NCI-H460 (cell line): ENCODE measurements around the gene MTCH2. TPM values are rescaled to one million over a fixed set of nuclear protein-coding genes. Genes with fewer than 3 reads are reported as not detected.
"Not testable (repeated sequence)": the region's sequence is repeated elsewhere in the genome, so short reads cannot be mapped to it uniquely, and the experiment has no call there.

Experiments used
- DNase-seq: peaks from one replicate; pipeline ENCODE4 v3.0.0-alpha.2; 2016; ENCODE audit warnings: low read depth; ENCODE audit errors: extremely low read depth
- total RNA-seq: library from RNA; depleted of rRNA; stranded (reverse); fragments of >200 nt; shearing (Covaris generic); gene quantifications from 2 replicates; pipeline ENCODE4 v1.2.3, GENCODE V29; 2014

MTCH2 gene
- total RNA-seq, 1 experiment from 2014 or later, result 72.3 TPM

DNA sequence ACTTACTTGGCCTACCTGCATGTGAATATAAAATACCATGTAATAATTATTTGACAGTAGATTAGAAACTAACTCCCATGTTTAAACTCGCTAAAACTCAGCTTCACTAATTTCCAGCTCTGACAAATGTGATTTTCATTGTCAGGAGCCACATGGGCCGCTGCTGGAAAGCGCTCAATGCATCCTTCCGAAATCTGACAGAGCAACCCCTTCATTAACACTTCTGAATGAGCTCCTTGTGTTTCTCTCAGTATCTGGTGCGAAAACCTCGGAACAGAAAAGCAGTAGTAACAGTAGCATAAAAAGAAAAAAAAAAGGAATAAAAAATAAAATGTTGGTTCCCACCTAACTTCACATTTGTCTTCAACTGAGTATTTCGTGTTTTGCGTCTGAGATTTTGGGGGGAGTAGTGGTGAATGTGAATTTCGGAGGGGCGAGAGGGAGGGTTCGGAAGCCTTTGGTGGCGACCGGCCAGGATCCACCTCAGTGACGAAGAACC lies 710 bp downstream of the MTCH2 start:
- DNase-seq, result no peak

DNA sequence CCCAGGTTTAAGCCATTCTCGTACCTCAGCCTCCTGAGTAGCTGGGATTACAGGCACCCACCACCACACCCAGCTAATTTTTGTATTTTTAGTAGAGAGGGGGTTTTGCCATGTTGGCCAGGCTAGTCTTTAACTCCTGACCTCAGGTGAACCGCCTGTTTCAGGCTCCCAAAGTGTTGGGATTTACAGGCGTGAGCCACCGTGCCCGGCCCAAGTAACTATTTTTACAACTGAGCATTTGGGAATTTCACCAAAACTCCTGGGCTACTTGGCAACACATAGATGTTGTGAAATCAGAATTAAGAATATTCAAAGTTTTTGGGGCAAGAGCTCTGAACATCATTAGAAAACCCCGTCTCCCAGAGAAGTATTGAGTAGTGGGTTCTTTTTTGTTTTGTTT lies 1.9 kb downstream of the MTCH2 start:
- DNase-seq, result not testable (repeated sequence)

DNA sequence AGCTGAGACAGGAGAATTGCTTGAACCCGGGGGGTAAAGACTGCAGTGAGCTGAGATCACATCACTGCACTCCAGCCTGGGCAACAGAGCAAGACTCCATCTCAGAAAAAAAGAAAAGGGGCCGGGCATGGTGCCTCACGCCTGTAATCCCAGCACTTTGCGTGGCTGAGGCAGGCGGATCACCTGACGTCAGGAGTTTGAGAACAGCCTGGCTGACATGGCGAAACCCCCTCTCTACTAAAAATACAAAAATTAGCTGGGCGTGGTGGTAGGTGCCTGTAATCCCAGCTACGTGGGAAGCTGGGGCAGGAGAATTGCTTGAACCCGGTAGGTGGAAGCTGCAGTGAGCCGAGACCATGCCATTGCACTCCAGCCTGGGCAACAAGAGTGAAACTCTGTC lies 6.0 kb downstream of the MTCH2 start:
- not testable (repeated sequence) for DNase-seq

DNA sequence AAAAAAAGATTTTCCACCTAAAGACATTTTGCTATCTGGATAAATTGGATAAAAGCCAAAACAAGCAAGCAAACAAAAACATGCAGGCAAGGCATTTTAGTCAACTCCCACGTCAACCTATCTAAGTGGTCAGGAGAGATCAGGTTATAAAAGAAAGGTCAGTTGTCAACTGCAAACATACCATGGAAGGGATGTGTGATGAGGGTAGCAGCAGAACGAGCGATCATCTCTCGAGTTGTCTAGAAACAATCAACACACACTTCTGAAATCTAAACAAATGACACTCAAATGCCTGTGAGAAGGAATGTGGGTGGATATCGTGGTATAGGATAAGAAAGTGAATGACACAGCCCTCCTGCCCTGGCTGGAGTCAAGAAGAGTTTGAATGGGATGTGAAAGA lies 10.9 kb downstream of the MTCH2 start:
- peak; percentile 3 for DNase-seq

DNA sequence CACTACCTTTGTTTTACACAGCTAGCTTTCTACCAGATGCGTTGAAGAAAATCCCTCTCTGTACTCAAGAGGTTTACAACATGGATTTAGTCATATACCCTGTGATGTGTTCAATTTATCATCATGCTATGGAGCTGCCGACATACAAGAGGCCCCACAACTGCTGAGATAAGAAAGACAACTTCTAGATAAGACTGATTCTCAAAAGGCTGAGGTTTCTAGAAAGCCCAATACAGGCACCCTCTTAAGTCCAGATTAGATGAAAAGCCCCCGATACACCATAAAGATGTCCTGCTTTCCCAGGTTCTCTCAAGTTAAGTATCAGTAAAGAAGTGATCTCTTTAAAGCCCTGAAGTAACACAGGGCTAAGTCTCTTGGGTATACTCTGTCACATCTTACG lies 14.3 kb downstream of the MTCH2 start:
- DNase-seq, result no peak

DNA sequence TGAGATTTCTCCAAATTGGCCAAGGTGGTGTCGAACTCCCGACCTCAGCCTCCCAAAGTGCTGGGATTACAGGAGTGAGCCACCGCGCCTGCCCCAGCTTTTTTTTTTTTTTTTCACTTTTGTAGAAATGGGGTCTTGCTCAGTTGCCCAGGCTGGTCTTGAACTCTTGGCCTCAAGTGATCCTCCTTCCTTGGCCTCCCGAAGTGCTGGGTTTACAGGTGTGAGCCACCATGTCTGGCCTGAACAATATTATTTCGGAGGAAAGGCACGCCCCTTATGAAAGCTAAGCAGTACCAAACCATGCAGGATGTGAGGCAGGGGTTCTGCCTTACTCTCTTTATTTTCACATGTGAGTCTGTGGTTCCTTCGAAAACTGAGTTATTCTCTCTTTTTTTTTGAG lies 16.1 kb downstream of the MTCH2 start:
- no peak for DNase-seq

DNA sequence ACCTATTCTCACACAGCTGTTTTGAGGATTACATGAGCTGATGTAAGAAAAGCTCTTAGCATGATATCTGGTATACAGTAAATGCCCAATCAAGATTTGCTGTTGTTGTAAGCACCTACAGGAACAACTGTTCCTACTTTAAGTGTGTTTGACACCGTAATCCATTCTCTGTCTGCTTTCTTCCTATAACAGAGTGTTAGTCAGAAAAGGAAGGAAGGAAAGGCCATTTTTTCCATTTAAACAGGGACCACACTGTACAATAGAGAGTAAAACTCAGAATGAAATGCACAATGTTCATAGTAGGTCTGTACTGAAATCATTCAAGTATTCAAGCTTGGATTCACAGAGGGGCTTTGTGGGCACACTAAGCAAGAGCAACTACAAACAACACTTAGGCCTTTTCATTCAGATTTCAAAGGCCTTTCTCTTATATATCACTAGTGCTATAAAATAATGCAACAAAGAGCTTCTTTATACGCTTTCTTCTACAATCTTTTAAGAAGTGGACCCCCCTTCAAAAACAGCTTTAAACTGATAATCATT lies 21.5 kb downstream of the MTCH2 start:
- no peak for DNase-seq

DNA sequence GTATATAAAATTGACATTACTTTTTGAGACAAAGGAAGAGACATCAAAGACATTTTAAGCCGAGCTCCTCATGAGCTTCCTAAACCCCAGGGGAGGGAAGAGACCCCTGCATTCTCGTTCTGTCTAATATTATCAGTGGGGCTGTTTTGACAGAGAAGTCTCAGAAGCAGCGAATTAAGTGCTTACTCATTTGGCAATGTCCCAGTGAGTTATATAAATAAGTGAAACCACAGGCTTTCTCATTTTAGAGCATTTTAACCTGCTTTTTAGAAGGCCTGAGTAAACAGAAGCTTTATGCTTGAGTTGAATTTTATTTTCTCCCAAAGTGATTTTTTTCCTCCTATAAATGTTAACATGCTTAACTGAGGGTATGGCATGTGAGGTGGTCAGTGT lies 24.9 kb downstream of the MTCH2 start:
- no peak for DNase-seq

DNA sequence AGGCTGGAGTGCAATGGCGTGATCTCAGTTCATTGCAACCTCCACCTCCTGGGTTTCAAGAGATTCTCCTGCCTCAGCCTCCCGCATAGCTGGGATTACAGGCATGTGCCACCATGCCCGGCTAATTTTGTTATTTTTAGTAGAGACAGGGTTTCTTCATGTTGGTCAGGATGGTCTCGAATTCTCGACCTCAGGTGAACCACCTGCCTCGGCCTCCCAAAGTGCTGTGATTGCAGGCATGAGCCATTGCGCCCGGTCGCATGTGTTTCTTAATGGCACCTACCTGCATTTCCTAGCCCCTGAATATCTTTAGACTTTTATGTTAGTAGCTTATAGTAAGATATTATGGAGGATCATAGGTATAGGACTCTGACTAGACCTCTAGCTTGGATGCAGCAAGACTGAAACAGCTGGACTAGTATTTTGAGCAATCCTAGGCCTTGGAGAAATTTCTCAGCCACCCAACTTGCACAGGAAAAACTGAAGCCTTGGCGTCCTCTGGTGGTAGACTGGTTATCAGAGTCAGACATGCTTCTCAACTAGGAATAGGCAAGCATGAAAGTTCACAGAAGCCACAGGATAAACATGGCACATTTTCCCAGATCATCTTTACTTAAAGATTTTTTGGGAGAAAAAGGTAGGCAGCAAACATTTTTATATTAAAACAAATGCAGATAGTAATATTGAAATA lies 25.5 kb downstream of the MTCH2 start:
- DNase-seq, result peak; percentile 17

DNA sequence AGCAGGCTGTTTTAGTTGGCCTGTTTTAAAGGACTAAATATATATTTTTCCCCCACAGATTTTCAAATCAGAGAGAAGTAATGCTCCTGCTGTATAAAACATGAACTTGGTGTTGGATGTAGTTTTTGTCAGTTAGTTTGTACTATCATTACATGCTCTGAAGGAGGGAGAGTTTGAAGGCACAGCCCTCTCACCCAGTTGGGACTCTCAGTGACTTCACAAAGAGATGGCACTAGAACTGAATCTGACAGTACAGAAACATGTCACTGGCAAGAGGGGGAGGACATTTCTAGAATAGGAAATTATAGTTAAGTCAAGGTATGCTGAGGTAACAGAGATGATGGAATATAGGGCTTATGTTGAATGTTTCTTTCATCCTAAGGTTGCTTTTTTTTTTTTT lies 27.1 kb downstream of the MTCH2 start:
- DNase-seq, result no peak

DNA sequence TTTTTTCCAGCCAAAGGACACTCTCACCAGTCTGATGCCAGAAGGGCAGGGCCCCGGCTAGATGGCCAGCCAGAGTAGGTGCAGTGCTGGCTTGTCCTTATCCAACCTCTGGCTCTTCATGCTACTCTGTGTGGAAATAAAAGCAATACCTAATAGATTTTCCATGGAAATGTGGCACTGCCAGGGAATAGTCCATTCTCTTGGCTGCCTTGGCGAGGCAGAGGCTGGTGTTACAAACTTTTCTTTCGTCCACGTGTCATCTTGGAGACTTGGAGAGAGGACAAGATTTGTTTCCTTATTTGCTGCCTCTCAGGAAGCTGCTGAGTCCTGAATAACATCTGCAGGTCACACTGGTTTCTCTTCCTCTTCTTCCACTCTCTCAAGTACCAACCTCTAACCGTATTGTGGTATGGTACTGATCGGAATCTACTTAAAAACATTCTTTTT lies 31.0 kb downstream of the MTCH2 start:
- no peak for DNase-seq

DNA sequence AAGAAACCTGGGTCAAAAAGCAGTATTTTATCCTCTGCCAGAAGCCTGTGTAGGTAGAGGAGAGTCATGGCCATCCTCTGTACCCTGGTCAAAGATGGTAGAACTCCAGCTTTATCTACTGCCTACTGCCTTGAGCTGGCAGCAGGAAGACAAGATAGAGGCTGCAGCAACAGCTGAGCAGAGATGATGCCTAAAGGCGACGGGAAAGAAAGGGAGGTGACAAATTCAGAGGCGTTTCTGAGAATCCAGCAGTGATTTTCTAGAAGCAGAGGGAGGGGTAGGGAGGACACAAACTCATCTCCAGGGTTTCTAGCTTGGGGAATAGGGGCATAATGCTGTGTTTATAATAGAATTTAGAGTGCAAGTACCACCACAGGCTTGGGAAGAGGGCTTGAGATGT lies 32.7 kb downstream of the MTCH2 start:
- no peak for DNase-seq

DNA sequence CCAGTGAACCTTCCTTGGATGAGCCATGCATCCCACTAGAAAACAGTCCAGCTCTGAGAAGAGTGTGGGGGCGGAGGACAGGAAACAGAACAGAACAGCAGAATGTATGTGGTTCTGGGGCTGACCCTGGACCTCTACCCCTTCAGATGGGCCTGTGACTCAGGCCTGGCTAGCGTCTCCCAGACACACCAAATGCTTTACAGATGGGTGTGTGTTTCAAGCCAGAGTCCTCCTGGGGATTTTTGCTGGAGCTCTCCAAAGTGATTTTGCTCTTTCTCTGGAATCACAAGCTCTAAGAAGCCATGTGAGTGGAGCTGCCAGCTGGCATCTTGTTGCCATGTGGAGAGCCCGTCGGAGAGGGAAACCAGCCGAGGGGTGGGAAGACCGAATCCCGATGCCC lies 35.0 kb downstream of the MTCH2 start:
- no peak for DNase-seq

DNA sequence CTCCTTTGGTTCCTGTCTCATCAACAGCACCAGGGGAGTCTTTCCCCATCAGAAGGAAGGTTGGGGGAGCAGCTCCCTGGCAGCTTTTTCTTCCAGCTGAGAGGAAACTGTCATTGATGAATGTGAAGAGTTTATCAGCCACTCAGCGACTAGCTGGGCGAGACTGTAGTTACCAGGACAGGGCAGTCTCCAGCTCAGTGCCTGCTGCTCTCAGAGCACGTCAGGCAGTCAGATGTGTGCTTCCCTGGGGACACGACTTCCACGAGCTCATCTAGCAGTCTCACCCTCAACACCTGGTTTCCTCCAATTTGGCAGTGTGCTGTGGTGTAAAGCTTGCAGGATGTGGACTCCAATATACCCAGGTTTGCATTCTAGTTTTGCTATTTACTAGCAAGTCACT lies 35.6 kb downstream of the MTCH2 start:
- DNase-seq, result no peak

DNA sequence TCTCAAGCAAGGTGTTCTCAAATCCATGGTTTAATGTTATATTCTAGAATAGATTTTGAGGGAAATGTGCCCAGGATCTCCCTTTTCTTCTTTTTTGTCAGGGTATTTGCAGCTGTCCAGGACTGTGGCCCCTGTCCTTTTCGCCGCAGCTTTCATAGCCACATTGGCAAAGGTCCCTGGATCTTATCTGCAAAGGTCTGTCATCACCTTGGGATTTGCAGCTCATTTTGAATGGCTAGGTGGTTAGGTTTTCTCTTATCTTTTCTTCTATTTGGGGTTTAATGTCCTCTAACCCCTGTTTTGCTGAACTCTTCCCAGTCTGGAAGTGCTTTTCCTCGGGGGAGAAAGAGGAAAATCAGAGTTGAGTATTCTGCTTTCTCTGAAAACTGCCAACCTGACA lies 36.4 kb downstream of the MTCH2 start:
- no peak for DNase-seq

DNA sequence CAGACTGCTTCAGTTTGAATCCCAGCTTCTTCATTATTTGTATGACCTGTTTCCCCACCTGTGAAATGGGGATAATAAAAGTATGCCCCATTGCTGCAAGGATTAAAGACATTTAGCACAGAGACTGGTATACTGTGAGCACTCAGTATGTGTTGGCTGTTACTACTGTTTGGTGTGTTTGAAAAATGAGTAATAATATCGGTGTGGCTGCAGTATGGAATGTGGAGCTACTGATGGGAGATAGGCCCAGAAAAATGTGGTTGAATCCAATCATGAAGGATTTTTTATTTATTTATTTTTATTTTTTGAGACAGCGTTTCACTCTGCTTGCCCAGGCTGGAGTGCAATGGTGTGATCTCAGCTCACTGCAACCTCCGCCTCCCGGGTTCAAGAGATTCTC lies 39.1 kb downstream of the MTCH2 start:
- no peak for DNase-seq

DNA sequence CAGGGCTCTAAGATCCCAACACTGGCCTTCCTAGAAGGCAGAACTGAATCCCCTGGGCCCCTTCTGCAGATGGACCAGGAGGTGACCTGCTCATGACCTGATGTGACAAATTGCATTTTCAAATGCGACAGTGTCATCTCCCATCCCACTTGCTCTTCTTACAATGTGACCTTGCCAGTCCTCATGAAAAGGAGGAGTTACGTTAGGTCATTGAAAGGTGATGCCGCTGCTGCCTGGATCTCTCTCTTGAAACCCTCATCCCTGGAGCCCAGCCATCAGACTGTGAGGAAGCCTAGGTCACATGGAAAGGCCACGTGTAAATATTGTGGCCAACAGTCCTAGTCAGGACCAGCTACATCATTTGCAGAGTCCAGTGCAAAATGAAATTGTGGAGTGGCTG lies 42.5 kb downstream of the MTCH2 start:
- DNase-seq, result no peak

DNA sequence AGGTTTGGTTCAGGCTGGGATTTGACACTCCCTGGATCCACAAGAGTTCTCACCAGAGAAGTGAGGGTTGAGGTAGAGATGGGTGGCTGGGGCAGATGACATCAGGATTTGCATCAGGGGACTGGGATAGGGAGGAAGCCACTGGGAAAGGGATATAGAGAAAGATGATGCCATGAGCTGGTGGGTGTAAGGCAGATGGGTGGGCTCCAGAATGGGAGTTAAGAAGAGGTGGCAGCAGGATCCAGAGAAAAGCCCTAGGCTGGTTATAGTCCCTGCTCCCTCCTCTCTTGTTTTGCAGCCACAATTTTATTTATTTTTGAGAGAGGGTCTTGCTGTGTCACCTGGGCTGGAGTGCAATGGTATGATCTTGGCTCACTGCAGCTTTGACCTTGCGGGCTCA lies 46.4 kb downstream of the MTCH2 start:
- DNase-seq, result no peak

DNA sequence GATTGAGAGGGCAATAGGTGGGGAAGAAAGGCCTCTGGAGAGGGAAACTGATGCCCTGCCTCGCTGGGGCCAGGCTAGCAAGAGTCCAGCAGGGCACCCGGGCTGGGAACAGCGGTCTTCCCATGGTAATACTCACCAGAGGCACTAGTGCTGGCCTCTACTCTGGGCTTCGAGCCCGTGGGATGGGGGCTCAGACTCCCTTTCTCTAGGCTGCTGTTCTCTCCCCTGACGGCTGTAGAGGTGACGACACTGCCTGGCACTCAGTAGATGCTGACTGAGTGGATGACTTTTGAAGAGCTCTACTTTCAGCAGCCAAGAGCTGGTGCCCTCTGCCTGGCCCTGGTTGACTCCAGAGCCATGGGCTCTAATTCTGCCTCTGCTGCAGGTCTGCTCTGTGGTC lies 47.3 kb downstream of the MTCH2 start:
- no peak for DNase-seq

DNA sequence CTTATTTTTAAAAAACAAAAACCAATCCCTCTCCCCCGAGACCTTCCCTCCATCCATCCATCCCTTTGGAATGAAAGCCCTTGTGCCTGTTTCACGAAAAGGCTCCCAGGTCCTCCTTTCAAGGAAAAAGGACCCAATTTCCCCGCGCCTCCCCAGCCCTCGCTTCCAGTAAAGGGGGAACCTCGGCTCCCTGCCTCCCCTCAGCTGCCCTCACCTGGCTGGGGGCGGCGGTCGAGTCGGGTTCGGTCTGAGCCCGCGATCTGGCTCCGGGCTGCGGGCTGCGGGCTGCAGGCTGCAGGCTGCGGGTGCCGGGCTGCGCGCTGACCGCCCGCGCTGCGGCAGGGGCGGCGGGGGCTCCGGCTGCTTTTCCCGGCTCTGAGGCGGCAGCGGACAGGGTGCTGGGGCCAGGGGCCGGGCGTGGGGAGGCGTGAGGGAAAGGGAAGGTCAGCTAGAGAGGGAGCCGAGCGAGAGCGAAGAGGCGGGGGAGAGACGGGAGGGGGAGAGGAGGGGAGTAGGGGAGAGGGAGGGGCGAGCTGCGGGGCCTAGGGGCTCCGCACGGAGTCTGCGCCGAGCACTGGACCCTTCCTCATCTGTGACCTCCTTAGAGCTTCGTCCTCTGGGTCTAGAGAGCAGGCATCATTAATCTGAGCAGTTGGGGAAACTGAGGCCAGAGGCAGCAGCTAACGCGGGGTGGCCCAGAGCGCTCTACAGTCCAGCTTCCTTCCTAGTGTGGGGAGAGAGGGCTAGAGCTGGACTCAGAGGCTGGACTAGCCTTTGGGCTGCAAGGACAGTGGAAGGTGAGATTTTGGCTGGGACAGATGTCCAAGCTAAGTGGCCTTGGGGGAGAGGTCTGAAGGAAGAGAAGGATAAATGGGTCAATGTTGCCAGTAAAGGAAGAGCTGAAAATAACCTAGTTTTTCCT lies 48.2 kb downstream of the MTCH2 start, which contains the start of gene C1QTNF4:
TSS of gene C1QTNF4 (minus strand) at position 478 of the 922 bp plus-strand sequence. CDS start 3,601 bp downstream, outside the sequence.
- DNase-seq, result no peak

DNA sequence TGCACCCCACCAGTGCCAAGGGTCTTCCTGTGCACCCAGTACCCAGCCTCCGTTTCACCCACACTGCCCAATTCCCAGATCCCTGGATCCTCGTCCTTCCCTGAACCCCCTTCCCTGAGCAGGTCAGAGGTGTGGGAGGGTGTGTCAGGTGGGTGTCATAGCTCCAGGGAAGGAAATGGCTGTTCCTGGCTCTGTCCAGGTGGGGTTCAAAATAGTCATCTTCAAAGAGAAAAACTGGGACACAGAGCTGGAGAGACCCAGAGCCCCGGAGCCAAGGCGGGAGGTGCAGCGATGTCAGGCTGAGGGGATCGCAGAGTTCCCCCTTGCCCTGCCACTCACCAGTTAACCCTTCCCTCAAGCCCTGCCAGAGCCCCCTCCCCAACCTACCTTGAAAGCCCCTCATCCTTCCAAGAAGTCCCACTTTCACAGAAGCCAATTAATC lies 48.8 kb downstream of the MTCH2 start:
- DNase-seq, result no peak
